GM12878 (cell line): ENCODE data around the gene SEMA4F.

Source experiments
- CEBPB ChIP-seq, 2 experiments: fragments of 150-350 bp in 1 of 2; IDR thresholded peaks; 2 replicates each; pipeline ENCODE4 v1.6.1; 2012 to 2014; ENCODE audit warnings: low read depth in 2 of 2, low read length in 2 of 2, borderline replicate concordance in 1 of 2, inconsistent platforms in 1 of 2
- EZH2 ChIP-seq: IDR thresholded peaks from 2 replicates; pipeline ENCODE4 v1.6.1; 2012; ENCODE audit warnings: low read depth, mild to moderate bottlenecking, control low read depth, inconsistent platforms, low read length, borderline replicate concordance; ENCODE audit not compliant: control insufficient read depth
- NRF1 ChIP-seq: conservative IDR thresholded peaks from 2 replicates; pipeline ENCODE4 v1.6.1; 2011; ENCODE audit warnings: mild to moderate bottlenecking, low read depth, low read length, improper control_type of control experiment
- POLR2A ChIP-seq: IDR thresholded peaks from 2 replicates; pipeline ENCODE4 v1.6.1; 2011; ENCODE audit warnings: low read depth, mild to moderate bottlenecking, low read length
- RAD21 ChIP-seq: IDR thresholded peaks from 2 replicates; pipeline ENCODE4 v1.6.1; 2011; ENCODE audit warnings: mild to moderate bottlenecking, low read depth, low read length, moderate library complexity; ENCODE audit not compliant: insufficient read depth
- RFX5 ChIP-seq: IDR thresholded peaks from 2 replicates; pipeline ENCODE4 v1.6.1; 2011; ENCODE audit warnings: low read depth, low read length, improper control_type of control experiment
- SIX5 ChIP-seq: IDR thresholded peaks from 2 replicates; pipeline ENCODE4 v1.6.1; 2011; ENCODE audit warnings: mild to moderate bottlenecking, low read depth, low read length, moderate library complexity; ENCODE audit not compliant: severe bottlenecking
- TAF1 ChIP-seq: IDR thresholded peaks from 2 replicates; pipeline ENCODE4 v1.6.1; 2011; ENCODE audit warnings: mild to moderate bottlenecking, low read depth, low read length, borderline replicate concordance
- TF ChIP-seq, protein P1 (sequence below), 3 experiments: IDR thresholded peaks in 2 of 3; conservative IDR thresholded peaks in 1 of 3; 2 replicates each; pipeline ENCODE4 v1.5.1; 2011; ENCODE audit warnings: low read depth in 3 of 3, low read length in 3 of 3, mild to moderate bottlenecking in 3 of 3, control low read depth in 2 of 3, moderate library complexity in 2 of 3, inconsistent platforms in 1 of 3, mixed read lengths in 1 of 3; ENCODE audit not compliant: control insufficient read depth in 2 of 3, insufficient read depth in 1 of 3; ENCODE audit errors: extremely low read depth in 1 of 3

DNA sequence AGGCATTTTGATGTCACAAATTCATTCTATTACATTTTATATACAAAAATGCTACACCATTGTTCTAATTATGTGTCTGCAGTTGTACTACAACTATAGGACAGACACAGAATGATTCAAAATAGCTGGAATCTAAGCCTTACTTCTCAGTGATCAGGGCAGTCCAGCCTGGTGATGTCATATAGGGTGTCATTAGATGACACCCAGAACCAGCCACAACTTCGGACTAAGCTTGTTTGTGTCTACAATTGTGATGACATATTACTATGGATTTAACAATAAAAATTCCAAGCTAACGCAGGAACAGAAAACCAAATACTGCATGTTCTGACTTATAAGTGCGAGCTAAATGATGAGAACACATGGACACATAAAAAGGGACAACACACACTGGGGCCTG is 36.9 kb upstream of the SEMA4F start:
- TF ChIP-seq RAD21, result no peak
- no peak for TF ChIP-seq EZH2
- TF ChIP-seq, protein P1, sequence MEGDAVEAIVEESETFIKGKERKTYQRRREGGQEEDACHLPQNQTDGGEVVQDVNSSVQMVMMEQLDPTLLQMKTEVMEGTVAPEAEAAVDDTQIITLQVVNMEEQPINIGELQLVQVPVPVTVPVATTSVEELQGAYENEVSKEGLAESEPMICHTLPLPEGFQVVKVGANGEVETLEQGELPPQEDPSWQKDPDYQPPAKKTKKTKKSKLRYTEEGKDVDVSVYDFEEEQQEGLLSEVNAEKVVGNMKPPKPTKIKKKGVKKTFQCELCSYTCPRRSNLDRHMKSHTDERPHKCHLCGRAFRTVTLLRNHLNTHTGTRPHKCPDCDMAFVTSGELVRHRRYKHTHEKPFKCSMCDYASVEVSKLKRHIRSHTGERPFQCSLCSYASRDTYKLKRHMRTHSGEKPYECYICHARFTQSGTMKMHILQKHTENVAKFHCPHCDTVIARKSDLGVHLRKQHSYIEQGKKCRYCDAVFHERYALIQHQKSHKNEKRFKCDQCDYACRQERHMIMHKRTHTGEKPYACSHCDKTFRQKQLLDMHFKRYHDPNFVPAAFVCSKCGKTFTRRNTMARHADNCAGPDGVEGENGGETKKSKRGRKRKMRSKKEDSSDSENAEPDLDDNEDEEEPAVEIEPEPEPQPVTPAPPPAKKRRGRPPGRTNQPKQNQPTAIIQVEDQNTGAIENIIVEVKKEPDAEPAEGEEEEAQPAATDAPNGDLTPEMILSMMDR (IDR thresholded peaks at IDR 0.05 in 2 of 3, conservative IDR thresholded peaks at IDR 0.05 in 1 of 3; ENCODE audit: control insufficient read depth in 2 of 3, extremely low read depth in 1 of 3, insufficient read depth in 1 of 3, low read depth in 3 of 3, low read length in 3 of 3), result no peak
- TF ChIP-seq RFX5, result no peak
- TF ChIP-seq TAF1, result no peak
- no peak for TF ChIP-seq POLR2A
- TF ChIP-seq CEBPB (IDR thresholded peaks at IDR 0.05; ENCODE audit: borderline replicate concordance in 1 of 2, low read depth in 2 of 2, low read length in 2 of 2), result no peak
- no peak for TF ChIP-seq SIX5
- TF ChIP-seq NRF1, result no peak
